ENCODE data around the gene ATP2C1. TPM values are rescaled to one million over a fixed set of nuclear protein-coding genes. Genes with fewer than 3 reads are reported as not detected.

The ATP2C1 gene
- total and polyA plus RNA-seq, 2 donors (not counting 3 experiments of a cell fraction or from before 2014, with no cell fraction given), result 50.1 to 73.3 TPM

DNA sequence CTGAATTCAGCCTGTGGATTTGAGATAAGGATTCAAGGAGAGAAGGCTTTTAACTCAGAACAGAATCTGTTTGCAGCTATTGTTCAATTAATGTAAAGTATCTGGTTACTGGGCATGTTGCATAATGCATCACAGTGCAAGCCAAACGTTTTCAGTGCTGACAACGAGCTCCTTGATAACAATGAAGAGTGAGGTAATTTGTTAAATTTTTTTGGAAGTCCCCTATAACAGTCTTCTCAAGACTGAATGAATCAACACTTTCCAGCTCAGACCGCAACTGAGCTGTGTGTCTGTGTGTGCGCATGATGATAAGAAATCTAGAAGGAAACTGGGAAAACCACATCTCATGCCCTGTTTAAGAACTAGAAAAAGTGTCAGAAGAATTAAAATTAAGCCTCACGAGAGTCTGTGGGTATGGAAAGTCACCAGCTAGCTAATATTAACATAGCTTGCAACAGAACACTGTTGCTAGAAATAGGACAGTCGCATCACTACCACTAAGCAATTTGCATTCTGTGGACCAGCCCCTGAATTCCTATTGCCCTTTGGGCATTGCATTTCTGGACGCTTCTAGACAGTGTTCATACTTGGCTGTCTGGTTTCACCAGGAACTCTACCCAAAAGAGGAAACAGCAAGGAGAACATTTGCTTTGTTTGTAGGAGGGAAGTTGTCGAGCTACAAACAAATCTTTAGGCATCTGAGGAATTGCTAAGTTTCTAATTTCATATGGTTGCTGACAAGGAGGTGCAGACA is 43.7 kb upstream of the ATP2C1 start:
- Histone ChIP-seq H3K4me1 (ENCODE audit: control insufficient read depth, extremely low read depth, insufficient read depth, low read length) (no peaks in the 10 kb centered on the region), H3K36me3 (ENCODE audit: control insufficient read depth in 2 of 2, extremely low read depth in 1 of 2, insufficient read depth in 2 of 2, low read length in 2 of 2) (no peaks in the 10 kb centered on the region), H2AFZ (ENCODE audit: low read depth, low read length) (no peak overlapping the region), H3K4me3 (replicated peaks in 1 of 3; ENCODE audit: insufficient read depth in 1 of 3, low read depth in 1 of 3, low read length in 3 of 3) (no peak overlapping the region), H3K9ac (replicated peaks; ENCODE audit: extremely low read depth, insufficient read depth, low read length) (no peak overlapping the region), H3K27ac (ENCODE audit: insufficient read depth, low read depth, low read length) (no peak overlapping the region), H4K20me1 (replicated peaks; ENCODE audit: control insufficient read depth, extremely low read depth, insufficient read depth, low read length) (no peaks in the 10 kb centered on the region), H3K9me3 (replicated peaks; ENCODE audit: control insufficient read depth, insufficient read depth, low read length) (no peaks in the 10 kb centered on the region), H3K4me2 (ENCODE audit: insufficient read depth, low read length) (no peak overlapping the region), H3K9me1 (replicated peaks; ENCODE audit: control insufficient read depth, extremely low read depth, insufficient read depth, low read length) (no peaks in the 10 kb centered on the region), H3K79me2 (ENCODE audit: control insufficient read depth, insufficient read depth, low read length) (no peaks in the 10 kb centered on the region), H3K27me3 (ENCODE audit: control insufficient read depth in 2 of 2, insufficient read depth in 2 of 2, low read length in 2 of 2) (peaks cover 4 to 6% of the 10 kb centered on the region in 2 experiments)
- intact Hi-C loops (cut with micrococcal nuclease) (no loop called here), dilution Hi-C loops (cut with MboI; ENCODE audit: extremely low pct_ligation_motif_present, low sequenced_read_pairs) (no loop called here)
- ChIA-PET CTCF (no interaction called here), POLR2A (no interaction called here)
- TF ChIP-seq FOS (IDR thresholded peaks at IDR 0.05; ENCODE audit: borderline replicate concordance, insufficient read depth, low read length), result no peak
- TF ChIP-seq EZH2 (IDR thresholded peaks at IDR 0.05; ENCODE audit: borderline replicate concordance, low read depth, low read length, severe bottlenecking), result no peak
- TF ChIP-seq JUN (IDR thresholded peaks at IDR 0.05; ENCODE audit: borderline replicate concordance, insufficient read depth, insufficient read length, low read depth), result no peak
- no peak for TF ChIP-seq POLR2AphosphoS5 (IDR thresholded peaks at IDR 0.05; ENCODE audit: insufficient read depth, low read depth, low read length)
- TF ChIP-seq MYC (IDR thresholded peaks at IDR 0.05; ENCODE audit: low read depth, low read length), result no peak
- no peak for TF ChIP-seq POLR2A (IDR thresholded peaks at IDR 0.05; ENCODE audit: low read depth, low read length)
- TF ChIP-seq, protein P1, sequence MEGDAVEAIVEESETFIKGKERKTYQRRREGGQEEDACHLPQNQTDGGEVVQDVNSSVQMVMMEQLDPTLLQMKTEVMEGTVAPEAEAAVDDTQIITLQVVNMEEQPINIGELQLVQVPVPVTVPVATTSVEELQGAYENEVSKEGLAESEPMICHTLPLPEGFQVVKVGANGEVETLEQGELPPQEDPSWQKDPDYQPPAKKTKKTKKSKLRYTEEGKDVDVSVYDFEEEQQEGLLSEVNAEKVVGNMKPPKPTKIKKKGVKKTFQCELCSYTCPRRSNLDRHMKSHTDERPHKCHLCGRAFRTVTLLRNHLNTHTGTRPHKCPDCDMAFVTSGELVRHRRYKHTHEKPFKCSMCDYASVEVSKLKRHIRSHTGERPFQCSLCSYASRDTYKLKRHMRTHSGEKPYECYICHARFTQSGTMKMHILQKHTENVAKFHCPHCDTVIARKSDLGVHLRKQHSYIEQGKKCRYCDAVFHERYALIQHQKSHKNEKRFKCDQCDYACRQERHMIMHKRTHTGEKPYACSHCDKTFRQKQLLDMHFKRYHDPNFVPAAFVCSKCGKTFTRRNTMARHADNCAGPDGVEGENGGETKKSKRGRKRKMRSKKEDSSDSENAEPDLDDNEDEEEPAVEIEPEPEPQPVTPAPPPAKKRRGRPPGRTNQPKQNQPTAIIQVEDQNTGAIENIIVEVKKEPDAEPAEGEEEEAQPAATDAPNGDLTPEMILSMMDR (IDR thresholded peaks at IDR 0.05; ENCODE audit: extremely low read depth in 1 of 2, insufficient read depth in 1 of 2, low read depth in 1 of 2, low read length in 2 of 2), result no peak
- no peak for FAIRE-seq
- BruUV-seq (replicated peaks), result no TSS peak
- no peak for DNase-seq (ENCODE audit: low read depth, low spot score)

All from endothelial cell of umbilical vein (primary cell).